Measurements from ENCODE around the gene COPZ1. TPM values are rescaled to one million over a fixed set of nuclear protein-coding genes. Genes with fewer than 3 reads are reported as not detected.

COPZ1 gene
- total and polyA plus RNA-seq, 9 of the 15 experiments (the other 6 are each of a cell fraction or from before 2014, with no cell fraction given), result 137 to 487 (median 233) TPM

DNA sequence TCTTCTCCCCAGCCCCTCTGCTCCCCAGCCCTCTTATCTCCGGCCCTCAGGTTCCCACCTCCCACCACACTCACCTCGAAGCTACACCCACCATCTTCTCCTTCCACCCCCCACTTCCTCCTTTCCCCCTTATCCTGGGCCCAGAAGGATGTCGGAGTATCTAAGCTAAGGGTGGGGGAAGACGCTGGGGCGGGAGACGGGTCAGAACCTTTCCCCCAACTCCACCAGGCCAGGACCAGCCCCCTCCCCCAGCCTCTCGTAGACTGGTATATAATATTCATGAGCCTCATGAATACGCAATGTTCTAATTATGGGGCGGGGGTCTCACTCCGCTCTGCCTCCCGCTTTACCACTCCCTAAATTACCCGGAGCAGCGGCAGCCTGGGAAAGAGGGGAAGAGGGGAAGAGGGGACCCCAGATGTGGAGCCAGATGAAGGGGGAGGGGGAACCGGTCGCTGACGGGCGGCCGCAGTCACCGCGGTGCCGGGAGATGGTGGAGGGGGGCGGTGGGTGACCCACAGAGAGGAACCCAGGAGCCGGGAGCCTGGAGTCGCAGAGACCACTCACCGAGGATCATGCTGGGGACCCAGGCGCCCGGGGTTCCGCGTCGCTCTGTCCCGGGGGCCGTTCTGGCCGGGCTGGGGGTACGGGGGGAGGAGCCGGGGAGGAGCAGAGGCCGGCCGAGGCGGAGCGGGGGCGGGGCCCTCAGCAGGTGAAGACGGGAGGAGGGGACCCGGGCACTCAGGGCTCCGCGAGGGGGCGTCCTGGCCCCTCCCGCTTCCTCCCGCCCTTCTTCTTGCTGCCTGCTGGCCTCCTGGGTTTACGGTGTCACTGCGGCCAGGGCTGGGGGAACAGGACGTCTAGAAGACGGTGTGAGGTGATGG, 66.0 kb downstream of the COPZ1 start (continued):
- no peak for TF ChIP-seq ETV5 (CRISPR knock-in tag; IDR thresholded peaks at IDR 0.05; ENCODE audit: low read depth)
- peak; percentile 94 for TF ChIP-seq ZBTB7A (IDR thresholded peaks at IDR 0.05; ENCODE audit: borderline replicate concordance, control insufficient read depth, low read depth, low read length)
- TF ChIP-seq, protein P1, sequence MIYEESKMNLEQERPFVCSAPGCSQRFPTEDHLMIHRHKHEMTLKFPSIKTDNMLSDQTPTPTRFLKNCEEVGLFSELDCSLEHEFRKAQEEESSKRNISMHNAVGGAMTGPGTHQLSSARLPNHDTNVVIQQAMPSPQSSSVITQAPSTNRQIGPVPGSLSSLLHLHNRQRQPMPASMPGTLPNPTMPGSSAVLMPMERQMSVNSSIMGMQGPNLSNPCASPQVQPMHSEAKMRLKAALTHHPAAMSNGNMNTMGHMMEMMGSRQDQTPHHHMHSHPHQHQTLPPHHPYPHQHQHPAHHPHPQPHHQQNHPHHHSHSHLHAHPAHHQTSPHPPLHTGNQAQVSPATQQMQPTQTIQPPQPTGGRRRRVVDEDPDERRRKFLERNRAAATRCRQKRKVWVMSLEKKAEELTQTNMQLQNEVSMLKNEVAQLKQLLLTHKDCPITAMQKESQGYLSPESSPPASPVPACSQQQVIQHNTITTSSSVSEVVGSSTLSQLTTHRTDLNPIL (CRISPR knock-in tag; IDR thresholded peaks at IDR 0.05), result no peak
- TF ChIP-seq TAL1 (IDR thresholded peaks at IDR 0.05), result peak; percentile 59
- TF ChIP-seq SMARCE1 (IDR thresholded peaks at IDR 0.05), result no peak; the same call in 1 of the 2 replicates
- TF ChIP-seq CBFA2T2 (conservative IDR thresholded peaks at IDR 0.05), result peak; percentile 82
- peak; percentile 88 for TF ChIP-seq VEZF1 (CRISPR knock-in tag; IDR thresholded peaks at IDR 0.05)
- 0 out of 2 replicates have a peak, but pooled peaks have one; percentile 65 for TF ChIP-seq ZC3H4 (CRISPR knock-in tag; IDR thresholded peaks at IDR 0.05; ENCODE audit: borderline replicate concordance)
- peak; percentile 40 for TF ChIP-seq TBP (optimal IDR thresholded peaks at IDR 0.05; ENCODE audit: low read depth, low read length)
- TF ChIP-seq, protein P2, sequence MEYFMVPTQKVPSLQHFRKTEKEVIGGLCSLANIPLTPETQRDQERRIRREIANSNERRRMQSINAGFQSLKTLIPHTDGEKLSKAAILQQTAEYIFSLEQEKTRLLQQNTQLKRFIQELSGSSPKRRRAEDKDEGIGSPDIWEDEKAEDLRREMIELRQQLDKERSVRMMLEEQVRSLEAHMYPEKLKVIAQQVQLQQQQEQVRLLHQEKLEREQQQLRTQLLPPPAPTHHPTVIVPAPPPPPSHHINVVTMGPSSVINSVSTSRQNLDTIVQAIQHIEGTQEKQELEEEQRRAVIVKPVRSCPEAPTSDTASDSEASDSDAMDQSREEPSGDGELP (CRISPR knock-in tag; IDR thresholded peaks at IDR 0.05; ENCODE audit: borderline replicate concordance), result peak; percentile 75; the same call in 1 of the 2 replicates
- peak; percentile 79 for TF ChIP-seq ZNF263 (CRISPR knock-in tag; IDR thresholded peaks at IDR 0.05; ENCODE audit: borderline replicate concordance)
- TF ChIP-seq SIX5 (IDR thresholded peaks at IDR 0.05; ENCODE audit: borderline replicate concordance in 1 of 2, insufficient read depth in 1 of 2, low read depth in 1 of 2, low read length in 2 of 2), result no peak
- TF ChIP-seq PHB2 (IDR thresholded peaks at IDR 0.05; ENCODE audit: low read depth), result peak; percentile 21; the same call in 1 of the 2 replicates
- peak; percentile 48 for TF ChIP-seq ZNF740 (CRISPR knock-in tag; IDR thresholded peaks at IDR 0.05)
- peak in 1 of 2 experiments; percentile 63; a peak in 1 of 4 replicates for TF ChIP-seq ZNF740 (tag; IDR thresholded peaks at IDR 0.05)
- TF ChIP-seq EP300 (IDR thresholded peaks at IDR 0.05; ENCODE audit: low read length), result peak; percentile 72; the same call in 1 of the 2 replicates
- no peak for TF ChIP-seq RAD51 (IDR thresholded peaks at IDR 0.05; ENCODE audit: borderline replicate concordance, low read depth)
- 0 out of 2 replicates have a peak, but pooled peaks have one; percentile 15 for TF ChIP-seq SMARCA4 (IDR thresholded peaks at IDR 0.05)
- TF ChIP-seq ZNF444 (CRISPR knock-in tag; IDR thresholded peaks at IDR 0.05), result 0 out of 2 replicates have a peak, but pooled peaks have one; percentile 48
- peak; percentile 31 for TF ChIP-seq CCNT2 (IDR thresholded peaks at IDR 0.05; ENCODE audit: borderline replicate concordance, extremely low read depth, insufficient read length, low read depth, low read length)
- TF ChIP-seq RB1 (IDR thresholded peaks at IDR 0.05; ENCODE audit: low read depth), result peak; percentile 87
- peak; percentile 82 for TF ChIP-seq ARID1B (IDR thresholded peaks at IDR 0.05)
- TF ChIP-seq NEUROD1 (IDR thresholded peaks at IDR 0.05; ENCODE audit: borderline replicate concordance, low read depth, low read length, partially characterized antibody), result peak; percentile 38
